ENCODE results near the gene BTF3. TPM values are rescaled to one million over a fixed set of nuclear protein-coding genes. Genes with fewer than 3 reads are reported as not detected.
A peak's percentile ranks its signal among the peaks of the same experiment; 100 is the strongest.
"Not testable (repeated sequence)": the region's sequence is repeated elsewhere in the genome, so short reads cannot be mapped to it uniquely, and the experiment has no call there.

Gene BTF3
- total and polyA plus RNA-seq, 3 donors from 2014 or later, result 232 to 387 (median 277) TPM

DNA sequence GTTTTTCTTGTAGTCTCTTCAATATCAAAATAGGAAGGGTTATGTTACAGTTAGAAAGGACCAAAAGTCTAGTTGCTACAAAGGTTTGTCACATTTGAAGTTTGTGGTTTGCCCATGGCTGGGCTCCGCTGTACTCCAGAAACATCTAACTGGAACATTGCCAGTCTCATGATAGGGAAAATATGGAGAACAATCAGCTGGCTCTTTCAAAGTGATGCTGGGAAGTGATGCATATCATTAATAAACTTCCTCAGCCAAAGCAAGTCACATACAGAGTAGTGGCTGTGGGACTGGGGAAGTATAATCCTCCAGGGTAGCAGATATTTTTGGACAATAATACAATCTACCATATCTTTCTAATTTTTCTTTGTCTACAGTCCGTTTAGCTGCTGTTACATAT is 8.8 kb downstream of the BTF3 start:
- TF ChIP-seq, protein P1, sequence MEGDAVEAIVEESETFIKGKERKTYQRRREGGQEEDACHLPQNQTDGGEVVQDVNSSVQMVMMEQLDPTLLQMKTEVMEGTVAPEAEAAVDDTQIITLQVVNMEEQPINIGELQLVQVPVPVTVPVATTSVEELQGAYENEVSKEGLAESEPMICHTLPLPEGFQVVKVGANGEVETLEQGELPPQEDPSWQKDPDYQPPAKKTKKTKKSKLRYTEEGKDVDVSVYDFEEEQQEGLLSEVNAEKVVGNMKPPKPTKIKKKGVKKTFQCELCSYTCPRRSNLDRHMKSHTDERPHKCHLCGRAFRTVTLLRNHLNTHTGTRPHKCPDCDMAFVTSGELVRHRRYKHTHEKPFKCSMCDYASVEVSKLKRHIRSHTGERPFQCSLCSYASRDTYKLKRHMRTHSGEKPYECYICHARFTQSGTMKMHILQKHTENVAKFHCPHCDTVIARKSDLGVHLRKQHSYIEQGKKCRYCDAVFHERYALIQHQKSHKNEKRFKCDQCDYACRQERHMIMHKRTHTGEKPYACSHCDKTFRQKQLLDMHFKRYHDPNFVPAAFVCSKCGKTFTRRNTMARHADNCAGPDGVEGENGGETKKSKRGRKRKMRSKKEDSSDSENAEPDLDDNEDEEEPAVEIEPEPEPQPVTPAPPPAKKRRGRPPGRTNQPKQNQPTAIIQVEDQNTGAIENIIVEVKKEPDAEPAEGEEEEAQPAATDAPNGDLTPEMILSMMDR (IDR thresholded peaks at IDR 0.05), result no peak
- Histone ChIP-seq H3K4me3 (no peak overlapping the region), H3K4me1 (no peaks in the 10 kb centered on the region), H3K27me3 (no peaks in the 10 kb centered on the region), H3K9me3 (no peaks in the 10 kb centered on the region), H3K27ac (no peak overlapping the region), H3K36me3 (ENCODE audit: low read depth, missing control alignments) (no peaks in the 10 kb centered on the region)
- intact Hi-C loops (cut with DNase I; ENCODE audit: low total_unique reads), result no loop called here
- WGBS, 2 donors, result 60 to 61% methylated on average over 2 of the region's 2 CpGs
- no peak for DNase-seq

DNA sequence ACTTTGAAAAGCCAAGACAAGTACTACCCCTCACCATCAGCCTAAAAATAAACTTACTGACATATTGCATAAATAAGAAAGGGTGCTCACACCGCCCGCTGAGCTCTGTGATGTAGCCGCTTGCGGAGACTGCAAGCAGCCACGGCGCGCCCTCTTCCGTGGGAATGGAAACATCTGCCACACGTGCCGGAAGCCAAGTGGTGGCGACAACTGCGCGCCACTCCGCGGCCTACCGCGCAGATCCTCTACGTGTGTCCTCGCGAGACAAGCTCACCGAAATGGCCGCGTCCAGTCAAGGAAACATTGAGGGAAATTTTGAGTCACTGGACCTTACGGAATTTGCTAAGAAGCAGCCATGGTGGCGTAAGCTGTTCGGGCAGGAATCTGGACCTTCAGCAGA is 10.3 kb downstream of the BTF3 start:
- intact Hi-C loops (cut with DNase I; ENCODE audit: low total_unique reads); H3K27ac ChIP-seq; H3K27me3 ChIP-seq; H3K4me3 ChIP-seq; H3K9me3 ChIP-seq; H3K4me1 ChIP-seq; H3K36me3 ChIP-seq (ENCODE audit: low read depth, missing control alignments): not testable (repeated sequence)
- DNase-seq, result peak; percentile 23
- 63 to 78% methylated on average over 26 of the region's 26 CpGs for WGBS, 2 donors

DNA sequence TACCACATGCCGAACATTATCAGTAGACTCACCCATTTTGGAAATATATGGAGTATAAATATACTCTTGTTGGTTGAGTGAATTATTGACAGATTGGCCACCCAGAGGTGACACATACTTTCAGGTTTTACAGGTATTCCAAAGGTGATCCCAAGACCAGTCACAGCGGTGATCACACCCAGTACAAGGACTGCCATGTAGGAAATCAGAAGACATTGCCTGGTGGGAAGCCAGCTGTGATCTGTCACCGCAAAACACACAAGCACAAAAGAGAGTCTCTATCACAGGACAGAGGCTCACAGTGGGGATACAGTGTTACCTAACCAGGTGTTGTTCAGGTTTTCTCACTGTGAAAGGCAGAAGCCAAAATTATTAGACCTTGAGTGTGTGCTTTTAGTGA is 15.8 kb downstream of the BTF3 start:
- Histone ChIP-seq H3K4me3 (no peak overlapping the region), H3K27ac (no peak overlapping the region), H3K4me1 (no peaks in the 10 kb centered on the region), H3K27me3 (no peaks in the 10 kb centered on the region), H3K36me3 (ENCODE audit: low read depth, missing control alignments) (no peaks in the 10 kb centered on the region), H3K9me3 (no peaks in the 10 kb centered on the region)
- WGBS, 2 donors, result 67 to 94% methylated on average over 3 of the region's 3 CpGs
- DNase-seq, result no peak
- intact Hi-C loops (cut with DNase I; ENCODE audit: low total_unique reads), result no loop called here
- TF ChIP-seq POLR2A (IDR thresholded peaks at IDR 0.05), result no peak
- TF ChIP-seq, protein P1 (IDR thresholded peaks at IDR 0.05), result no peak

DNA sequence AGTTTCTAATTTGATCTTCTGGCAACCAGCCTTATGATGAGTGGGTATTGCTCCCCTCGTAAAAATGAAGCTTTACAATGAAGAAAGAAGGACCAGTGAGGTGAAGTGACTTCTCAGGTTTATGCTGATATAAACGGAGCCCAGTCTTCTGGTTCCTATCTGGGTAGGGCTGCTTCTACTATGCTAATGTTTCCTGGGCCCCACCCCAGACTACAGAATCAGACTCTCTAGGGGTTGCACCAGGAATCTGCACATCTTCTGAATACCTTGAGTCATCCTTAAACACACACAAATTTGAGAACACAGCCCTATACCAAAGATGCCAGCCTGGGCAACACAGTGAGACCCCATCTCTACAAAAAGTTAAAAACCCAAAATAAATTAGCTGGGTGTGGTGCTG is 16.2 kb downstream of the BTF3 start:
- Histone ChIP-seq H3K36me3 (ENCODE audit: low read depth, missing control alignments) (no peaks in the 10 kb centered on the region), H3K27me3 (no peaks in the 10 kb centered on the region), H3K4me1 (no peaks in the 10 kb centered on the region), H3K4me3 (no peak overlapping the region), H3K27ac (no peak overlapping the region), H3K9me3 (no peaks in the 10 kb centered on the region)
- DNase-seq, result no peak
- 84 to 90% methylated on average over 2 of the region's 2 CpGs for whole genome bisulfite sequencing, 2 donors
- intact Hi-C loops (cut with DNase I; ENCODE audit: low total_unique reads), result no loop called here
- TF ChIP-seq POLR2A (IDR thresholded peaks at IDR 0.05), result no peak

DNA sequence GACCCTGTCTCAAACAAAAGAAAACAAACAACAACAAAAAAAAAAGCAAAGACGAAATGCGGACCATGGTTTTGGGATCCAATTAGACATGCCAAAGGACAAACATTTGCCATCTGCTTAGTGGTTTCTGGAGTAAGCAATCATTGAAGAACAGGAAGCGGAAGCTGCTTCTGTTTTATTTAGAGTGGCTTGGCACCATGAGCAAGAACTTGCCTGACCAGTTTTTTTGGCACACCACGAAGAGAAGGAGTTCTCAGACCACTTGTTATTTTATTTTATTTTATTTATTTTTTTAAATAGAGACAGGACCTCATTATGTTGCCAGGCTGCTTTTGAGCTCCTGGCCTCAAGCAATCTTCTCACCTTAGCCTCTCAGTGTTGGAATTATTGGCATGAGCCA is 17.0 kb downstream of the BTF3 start:
- no peak overlapping the region for H3K4me3 ChIP-seq
- H3K27ac ChIP-seq, result no peak overlapping the region
- H3K4me1 ChIP-seq, result no peaks in the 10 kb centered on the region
- intact Hi-C loops (cut with DNase I; ENCODE audit: low total_unique reads), result no loop called here
- no peak for DNase-seq
- H3K27me3 ChIP-seq, result no peaks in the 10 kb centered on the region
- TF ChIP-seq, protein P1 (IDR thresholded peaks at IDR 0.05), result no peak
- TF ChIP-seq POLR2A (IDR thresholded peaks at IDR 0.05), result no peak
- no peaks in the 10 kb centered on the region for H3K9me3 ChIP-seq
- no peaks in the 10 kb centered on the region for H3K36me3 ChIP-seq (ENCODE audit: low read depth, missing control alignments)
- WGBS, 2 donors, result 54 to 80% methylated on average over 4 of the region's 4 CpGs

DNA sequence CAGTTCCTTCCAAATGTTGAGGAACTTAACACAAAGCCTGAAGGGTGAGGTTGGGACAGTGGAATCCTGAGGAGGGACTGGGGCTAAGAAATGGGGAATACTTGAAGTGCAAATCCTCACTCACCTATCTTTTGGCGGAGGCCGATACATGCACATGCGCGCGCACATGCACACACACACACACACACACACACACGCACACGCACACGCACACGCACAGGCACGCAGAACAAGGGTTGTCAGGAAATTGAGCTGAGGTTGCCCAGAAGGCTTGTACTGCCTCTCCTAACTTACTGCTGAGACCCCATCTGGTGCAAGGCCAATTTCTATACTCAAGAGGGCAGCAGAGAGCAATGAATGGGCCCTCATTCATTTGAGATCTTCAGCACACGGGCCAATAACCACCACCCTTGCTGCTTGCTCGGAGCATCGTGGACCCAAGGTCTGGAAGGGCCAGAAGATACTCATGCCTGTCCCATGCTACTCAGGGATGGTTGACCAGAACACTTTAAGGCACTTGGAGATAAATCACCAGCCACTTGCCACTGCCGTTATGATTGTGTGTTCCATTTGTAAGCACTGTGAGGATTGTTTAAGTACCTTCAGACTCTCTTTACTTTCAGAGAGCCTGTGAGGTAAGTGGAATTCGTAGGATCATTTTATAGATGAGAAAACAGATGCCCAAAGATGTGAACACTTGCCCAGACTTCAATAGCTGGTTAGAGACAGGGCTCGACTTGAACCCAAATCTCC is 21.5 kb downstream of the BTF3 start:
- intact Hi-C loops (cut with DNase I; ENCODE audit: low total_unique reads), result no loop called here
- DNase-seq, result peak; percentile 81
- Histone ChIP-seq H3K36me3 (ENCODE audit: low read depth, missing control alignments) (no peaks in the 10 kb centered on the region), H3K4me3 (no peak overlapping the region), H3K4me1 (no peaks in the 10 kb centered on the region), H3K27ac (no peak overlapping the region), H3K9me3 (no peaks in the 10 kb centered on the region), H3K27me3 (no peaks in the 10 kb centered on the region)
- TF ChIP-seq, protein P1 (IDR thresholded peaks at IDR 0.05), result peak in 2 of 3 experiments; percentile 61 to 64
- TF ChIP-seq POLR2A (IDR thresholded peaks at IDR 0.05), result no peak
- 17 to 22% methylated on average over 14 to 16 of the region's 16 CpGs for WGBS, 2 donors

Measured in testis (tissue), 3 donors.